Left lung (tissue), 10 donors: ENCODE measurements around the gene FAM9C. TPM values are rescaled to one million over a fixed set of nuclear protein-coding genes. Genes with fewer than 3 reads are reported as not detected.

Source experiments
- ATAC-seq: fragments of 200-7000 bp; cut with Tn5 transposase; one replicate; pipeline ENCODE4 v1.9.1; 2020; ENCODE audit warnings: moderate library complexity
- DNase-seq, 4 donors: peaks; one replicate each; pipeline ENCODE4 v3.0.0-alpha.2; 2013 to 2020
- H3K27ac ChIP-seq, 2 donors: fragments of 200-600 bp; sonication (generic) in 1 of 2; one replicate each; pipeline versions ENCODE4 v1.5.0 to v1.8.0; 2020 to 2021
- H3K27me3 ChIP-seq, 2 donors: fragments of 200-600 bp; sonication (generic) in 1 of 2; one replicate each; pipeline versions ENCODE4 v1.5.0 to v1.8.0; 2020 to 2021
- H3K36me3 ChIP-seq, 2 donors: fragments of 200-600 bp; sonication (generic) in 1 of 2; one replicate each; pipeline versions ENCODE4 v1.5.0 to v1.8.0; 2020 to 2021
- H3K4me1 ChIP-seq, 2 donors: fragments of 200-600 bp; one replicate each; pipeline ENCODE4 v1.8.0; 2021
- H3K4me3 ChIP-seq, 2 donors: fragments of 200-600 bp; sonication (generic) in 1 of 2; one replicate each; pipeline versions ENCODE4 v1.5.0 to v1.8.0; 2020 to 2021; ENCODE audit warnings: mild to moderate bottlenecking in 1 of 2
- H3K9me3 ChIP-seq, 2 donors: fragments of 200-600 bp; sonication (generic) in 1 of 2; one replicate each; pipeline versions ENCODE4 v1.5.0 to v1.8.0; 2020 to 2021
- CTCF ChIP-seq, 2 donors: fragments of 200-600 bp; sonication (generic) in 1 of 2; IDR thresholded peaks; one replicate each; pipeline versions ENCODE4 v1.5.0 to v1.8.0; 2021; ENCODE audit warnings: antibody characterized with exemption in 2 of 2
- intact Hi-C, 2 donors: fragments of 100-400 bp; cut with DNase I; formaldehyde crosslinking; loops; one replicate each; pipeline versions ENCODE4 v1.11.2 to v1.14.2; 2022
- polyA plus RNA-seq, 6 donors: library from polyadenylated mRNA; unstranded; fragments of 120-200 nt; gene quantifications; one replicate each; pipeline ENCODE4 v1.2.1, GENCODE V29; 2013; ENCODE audit not compliant: insufficient read length in 6 of 6
- total RNA-seq, 2 donors: library from RNA; stranded (reverse); fragmentation: NEBNext Ultra II Directional; extraction: Animal tissue kit (Norgen Biotek cat#: 25700); gene quantifications; one replicate each; pipeline ENCODE4 v1.2.1, GENCODE V29; 2021
- donor health status: DM: no; HTN: yes; CAD: no.
- donor health status: DM: no; HTN: no; CAD: no.

FAM9C gene
- total and polyA plus RNA-seq, 8 donors, result 0.11 to 0.77 (median 0.21) TPM; not detected in 2

GRCh38 chrX:13081395-13082205 lies 37.2 kb upstream of the FAM9C start:
- no peaks in the 10 kb centered on the region for H3K9me3 ChIP-seq
- intact Hi-C loops, result no loop called here
- no peaks in the 10 kb centered on the region for H3K27me3 ChIP-seq
- H3K27ac ChIP-seq, result peak overlapping the region; percentile 55 to 80
- ATAC-seq (no peak), DNase-seq (no peak)
- H3K4me3 ChIP-seq, result no peak overlapping the region
- no peak for TF ChIP-seq CTCF (IDR thresholded peaks at IDR 0.05)
- peaks cover 7 to 65% of the 10 kb centered on the region in 2 donors for H3K4me1 ChIP-seq
- H3K36me3 ChIP-seq, result no peaks in the 10 kb centered on the region

DNA sequence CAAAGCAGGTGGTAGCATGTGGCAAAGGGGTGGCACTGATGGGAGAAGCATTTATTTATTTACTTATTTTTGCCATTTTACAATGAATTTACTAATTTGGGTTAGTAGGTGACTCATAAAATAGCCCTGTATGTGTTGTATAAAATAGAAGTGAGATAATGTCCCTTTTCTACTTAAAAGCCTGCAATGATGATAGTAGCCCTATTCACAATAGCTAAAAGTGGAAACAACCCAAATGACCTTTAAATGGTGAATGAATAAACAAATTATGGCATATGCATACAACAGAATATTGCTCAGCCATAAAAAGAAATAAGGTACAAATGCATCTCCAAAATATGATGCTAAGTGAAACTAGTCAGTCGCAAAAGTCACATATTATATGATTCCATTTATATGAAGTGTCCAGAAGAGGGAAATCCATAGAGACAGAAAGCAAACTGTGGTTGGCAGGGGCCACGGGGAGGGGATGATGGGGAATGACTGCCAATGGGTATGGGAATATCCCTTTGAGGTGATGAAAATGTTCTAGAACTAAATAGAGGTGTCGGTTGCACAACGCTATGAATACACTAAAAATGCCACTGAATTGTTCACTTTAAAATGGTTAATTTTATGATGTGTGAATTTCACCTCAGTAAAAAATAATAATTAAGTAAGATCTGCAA lies 35.8 kb upstream of the FAM9C start:
- TF ChIP-seq CTCF (IDR thresholded peaks at IDR 0.05), result no peak
- no peak for ATAC-seq
- H3K4me3 ChIP-seq, result no peak overlapping the region
- no peaks in the 10 kb centered on the region for H3K36me3 ChIP-seq
- peaks cover 7 to 59% of the 10 kb centered on the region in 2 donors for H3K4me1 ChIP-seq
- peak overlapping the region in 1 of 2 donors; percentile 80 for H3K27ac ChIP-seq
- H3K27me3 ChIP-seq, result no peaks in the 10 kb centered on the region
- intact Hi-C loops, result no loop called here
- no peak for DNase-seq
- H3K9me3 ChIP-seq, result no peaks in the 10 kb centered on the region

DNA sequence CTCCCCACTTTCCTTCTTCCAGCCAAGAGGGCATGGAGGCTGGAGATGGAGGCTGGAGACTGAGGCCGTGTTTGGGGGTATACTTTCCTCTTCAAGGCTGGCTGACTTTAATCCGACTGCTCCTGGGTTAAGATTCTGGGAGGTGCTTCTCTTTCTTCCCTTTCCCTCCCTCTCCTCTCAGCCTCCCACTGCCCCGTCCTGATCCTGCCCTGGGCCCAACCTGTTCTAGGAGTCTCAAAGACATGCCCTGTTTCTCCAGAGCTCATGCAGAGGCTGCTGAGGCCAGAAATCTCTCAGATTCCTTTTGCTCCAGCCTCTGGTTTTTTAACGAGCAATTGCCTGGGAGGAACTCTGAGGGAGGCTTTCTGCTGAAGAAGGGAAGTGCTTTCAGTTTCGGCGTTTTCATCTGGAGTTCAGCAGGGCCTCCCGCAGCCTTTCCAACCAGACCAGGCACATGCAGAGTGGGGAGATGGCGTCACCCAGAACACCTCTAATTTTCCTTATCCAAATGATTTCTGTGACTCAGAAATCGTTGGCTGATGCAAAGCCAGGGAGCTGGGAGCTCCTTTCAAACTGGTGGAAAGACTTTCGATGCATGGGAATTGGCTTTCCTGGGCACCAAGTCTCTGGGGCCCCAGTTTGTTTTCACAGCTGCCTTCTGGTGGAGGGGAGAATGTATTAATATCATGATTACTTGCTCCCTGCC lies 34.5 kb upstream of the FAM9C start:
- Histone ChIP-seq H3K27me3 (no peaks in the 10 kb centered on the region), H3K27ac (peak overlapping the region; percentile 80 to 83), H3K4me1 (peaks cover 7 to 69% of the 10 kb centered on the region in 2 donors), H3K9me3 (no peaks in the 10 kb centered on the region), H3K4me3 (no peak overlapping the region), H3K36me3 (no peaks in the 10 kb centered on the region)
- intact Hi-C loops, result no loop called here
- ATAC-seq, result peak; percentile 72
- DNase-seq, result no peak
- TF ChIP-seq CTCF (IDR thresholded peaks at IDR 0.05), result no peak

DNA sequence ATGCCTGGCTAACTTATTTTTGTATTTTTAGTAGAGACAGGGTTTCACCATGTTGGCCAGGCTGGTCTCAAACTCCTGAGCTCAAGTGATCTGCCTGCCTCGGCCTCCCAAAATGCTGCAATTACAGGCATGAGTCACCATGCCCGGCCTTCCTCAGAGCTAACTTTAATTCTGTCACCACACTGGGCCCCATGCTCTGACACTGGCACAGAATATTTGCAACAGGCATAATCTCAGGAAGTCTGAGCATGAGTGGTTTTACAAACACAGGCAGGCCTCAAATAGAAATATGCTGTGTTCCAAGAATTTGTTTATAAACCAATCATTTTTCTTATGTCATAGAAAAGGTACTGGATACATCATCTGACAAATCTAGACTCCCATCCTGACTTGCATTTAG lies 32.7 kb upstream of the FAM9C start:
- intact Hi-C loops, result no loop called here
- peak in 1 of 4 donors; percentile 49 for DNase-seq
- Histone ChIP-seq H3K27me3 (no peaks in the 10 kb centered on the region), H3K27ac (peak overlapping the region in 1 of 2 donors; percentile 80), H3K9me3 (no peaks in the 10 kb centered on the region), H3K4me1 (peaks cover 7 to 57% of the 10 kb centered on the region in 2 donors), H3K4me3 (no peak overlapping the region), H3K36me3 (no peaks in the 10 kb centered on the region)
- TF ChIP-seq CTCF (IDR thresholded peaks at IDR 0.05), result no peak
- ATAC-seq, result peak; percentile 70
